A204.1 (cell line): Measurements from ENCODE around the gene SLC39A13.
A peak's percentile ranks its signal among the peaks of the same experiment; 100 is the strongest.

Source experiments
- FAIRE-seq: peaks from 2 replicates; lab custom pipeline; 2012; peaks lifted over from hg19 to GRCh38; lab: Jason Lieb, UNC

The SLC39A13 gene

DNA sequence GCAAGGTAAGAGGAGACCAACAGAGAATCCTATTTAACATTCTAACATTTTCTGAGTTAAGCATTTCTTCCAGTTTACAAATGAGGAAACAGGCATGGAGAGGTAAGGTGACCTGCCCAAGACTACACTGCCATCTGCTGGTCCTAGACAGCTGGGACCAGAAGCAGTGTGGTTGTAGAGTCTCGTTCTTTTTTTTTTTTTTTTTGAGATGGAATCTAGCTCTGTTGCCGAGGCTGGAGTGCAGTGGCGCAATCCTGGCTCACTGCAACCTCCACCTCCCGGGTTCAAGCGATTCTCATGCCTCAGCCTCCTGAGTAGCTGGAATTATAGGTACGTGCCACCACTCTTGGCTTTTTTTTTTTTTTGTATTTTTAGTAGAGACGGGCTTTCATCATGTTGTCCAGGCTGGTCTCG lies 45.9 kb downstream of the SLC39A13 start:
- peak; percentile 34 for FAIRE-seq

DNA sequence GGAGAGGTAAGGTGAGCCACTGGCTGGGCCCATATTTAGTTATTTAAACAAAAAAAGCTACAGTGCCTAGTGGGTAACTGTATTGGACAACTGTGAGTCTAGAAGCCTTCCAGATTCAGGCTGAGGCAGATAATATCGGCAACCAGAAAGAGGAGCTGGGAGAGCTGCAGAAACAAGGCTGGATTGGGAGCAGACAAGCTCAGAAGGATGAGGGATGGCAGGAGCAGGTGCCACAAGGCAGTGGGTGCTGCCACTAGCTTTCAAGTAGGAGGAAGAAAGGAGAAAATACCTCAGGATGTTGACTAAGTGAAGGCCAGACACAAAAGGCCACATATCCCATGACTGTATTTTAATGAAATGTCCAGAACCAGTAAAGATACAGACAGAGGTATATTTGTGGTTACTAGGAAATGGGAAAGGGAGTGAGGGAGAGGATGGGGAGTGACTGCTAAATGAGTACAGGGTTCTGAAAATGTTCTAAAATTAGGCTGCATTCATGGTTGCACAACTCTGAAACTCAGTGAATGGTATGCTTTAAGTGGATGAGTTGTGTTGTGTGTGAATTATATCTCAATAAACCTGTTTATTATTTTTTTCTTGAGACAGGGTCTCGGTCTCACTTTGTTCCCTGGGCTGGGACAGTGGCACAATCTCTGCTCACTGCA lies 52.3 kb downstream of the SLC39A13 start:
- no peak for FAIRE-seq

GRCh38 chr11:47461876-47462275 lies 53.5 kb downstream of the SLC39A13 start:
- no peak for FAIRE-seq

GRCh38 chr11:47464483-47464882 lies 56.1 kb downstream of the SLC39A13 start:
- FAIRE-seq = no peak
